ENCODE results near the gene ERP29.
"Not testable (repeated sequence)": the region's sequence is repeated elsewhere in the genome, so short reads cannot be mapped to it uniquely, and the experiment has no call there.

ERP29 gene

DNA sequence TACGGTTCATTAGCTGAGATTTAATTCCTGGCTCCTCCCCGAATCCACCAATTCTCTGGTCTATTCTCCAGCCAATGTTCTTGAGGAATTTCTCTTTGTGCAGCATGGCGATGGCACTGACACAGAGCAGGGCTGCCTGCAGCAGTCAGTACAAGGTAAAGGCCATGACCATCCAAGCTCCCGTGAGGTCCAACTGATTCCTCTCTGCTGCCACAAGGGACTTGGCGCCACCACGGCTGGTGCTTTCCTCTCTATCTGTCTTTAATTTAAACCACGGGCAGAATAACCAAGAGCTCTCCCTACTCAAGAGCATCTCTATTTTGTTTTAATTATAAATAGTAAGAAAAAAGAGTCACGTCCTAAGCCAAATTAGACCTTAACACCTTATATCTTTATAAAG lies 12.4 kb upstream of the ERP29 start:
- Histone ChIP-seq H3K4me3 (ENCODE audit: insufficient read depth, low read depth, low read length, poor library complexity, severe bottlenecking) (peak overlapping the region; percentile 56), H3K4me1 (ENCODE audit: control insufficient read depth, insufficient read depth, low read length, poor library complexity, severe bottlenecking) (peaks cover 34% of the 10 kb centered on the region), H3K27me3 (replicated peaks; ENCODE audit: control insufficient read depth, insufficient read depth, low read length, poor library complexity, severe bottlenecking) (no peaks in the 10 kb centered on the region)

DNA sequence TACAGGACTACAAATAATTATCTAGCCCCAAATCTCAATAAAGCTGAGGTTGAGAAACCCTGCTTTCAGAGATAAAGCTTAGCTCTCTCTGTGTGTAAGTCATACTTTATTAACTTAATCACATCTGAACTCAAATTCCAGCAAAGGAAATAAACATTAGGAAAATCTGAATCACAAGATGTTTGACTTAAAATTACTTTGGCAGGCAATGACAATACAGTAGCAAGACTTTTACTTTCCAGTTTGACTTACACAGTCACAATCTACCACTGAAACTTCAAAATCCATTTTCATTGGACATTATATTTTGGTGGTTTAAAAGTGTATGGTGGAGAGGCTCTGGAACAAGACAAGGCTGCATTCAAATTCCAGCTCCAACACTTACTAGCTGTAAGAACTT lies 11.7 kb upstream of the ERP29 start:
- Histone ChIP-seq H3K27me3 (replicated peaks; ENCODE audit: control insufficient read depth, insufficient read depth, low read length, poor library complexity, severe bottlenecking) (no peaks in the 10 kb centered on the region), H3K4me3 (ENCODE audit: insufficient read depth, low read depth, low read length, poor library complexity, severe bottlenecking) (peak overlapping the region; percentile 56), H3K27ac (ENCODE audit: insufficient read depth, low read length, poor library complexity, severe bottlenecking) (peak overlapping the region; percentile 67), H3K9me3 (ENCODE audit: control insufficient read depth, low read length) (no peaks in the 10 kb centered on the region), H3K4me1 (ENCODE audit: control insufficient read depth, insufficient read depth, low read length, poor library complexity, severe bottlenecking) (peaks cover 39% of the 10 kb centered on the region), H3K36me3 (ENCODE audit: control insufficient read depth, insufficient read depth, low read length) (no peaks in the 10 kb centered on the region)
- DNase-seq = no peak

More for the DNA sequence above, 12.4 kb upstream of the ERP29 start:
- no peaks in the 10 kb centered on the region for H3K9me3 ChIP-seq (ENCODE audit: control insufficient read depth, low read length)
- DNase-seq = no peak
- H3K36me3 ChIP-seq (ENCODE audit: control insufficient read depth, insufficient read depth, low read length) = no peaks in the 10 kb centered on the region
- H3K27ac ChIP-seq (ENCODE audit: insufficient read depth, low read length, poor library complexity, severe bottlenecking) = peak overlapping the region; percentile 67

DNA sequence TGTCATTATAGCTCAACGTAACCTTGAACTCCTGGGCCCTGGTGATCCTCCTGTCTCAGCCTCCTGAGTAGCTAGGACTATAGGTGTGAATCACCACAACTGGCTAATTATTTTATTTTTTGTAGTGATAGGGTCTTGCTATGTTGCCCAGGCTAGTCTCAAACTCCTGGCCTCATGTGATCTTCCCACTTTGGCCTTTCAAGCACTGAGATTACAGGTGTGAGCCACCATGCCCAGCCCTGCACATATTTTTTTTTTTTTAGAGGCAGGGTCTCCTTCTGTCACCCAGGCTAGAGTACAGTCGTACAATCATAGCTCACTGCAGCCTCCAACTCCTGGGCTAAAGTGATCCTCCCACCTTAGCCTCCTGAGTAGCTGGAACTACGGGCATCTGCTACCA lies 9.2 kb upstream of the ERP29 start:
- no peaks in the 10 kb centered on the region for H3K36me3 ChIP-seq (ENCODE audit: control insufficient read depth, insufficient read depth, low read length)
- peaks cover 26% of the 10 kb centered on the region for H3K4me1 ChIP-seq (ENCODE audit: control insufficient read depth, insufficient read depth, low read length, poor library complexity, severe bottlenecking)
- H3K27me3 ChIP-seq (replicated peaks; ENCODE audit: control insufficient read depth, insufficient read depth, low read length, poor library complexity, severe bottlenecking) = no peaks in the 10 kb centered on the region
- H3K27ac ChIP-seq (ENCODE audit: insufficient read depth, low read length, poor library complexity, severe bottlenecking) = no peak overlapping the region
- H3K4me3 ChIP-seq (ENCODE audit: insufficient read depth, low read depth, low read length, poor library complexity, severe bottlenecking) = no peak overlapping the region
- no peaks in the 10 kb centered on the region for H3K9me3 ChIP-seq (ENCODE audit: control insufficient read depth, low read length)
- no peak for DNase-seq

DNA sequence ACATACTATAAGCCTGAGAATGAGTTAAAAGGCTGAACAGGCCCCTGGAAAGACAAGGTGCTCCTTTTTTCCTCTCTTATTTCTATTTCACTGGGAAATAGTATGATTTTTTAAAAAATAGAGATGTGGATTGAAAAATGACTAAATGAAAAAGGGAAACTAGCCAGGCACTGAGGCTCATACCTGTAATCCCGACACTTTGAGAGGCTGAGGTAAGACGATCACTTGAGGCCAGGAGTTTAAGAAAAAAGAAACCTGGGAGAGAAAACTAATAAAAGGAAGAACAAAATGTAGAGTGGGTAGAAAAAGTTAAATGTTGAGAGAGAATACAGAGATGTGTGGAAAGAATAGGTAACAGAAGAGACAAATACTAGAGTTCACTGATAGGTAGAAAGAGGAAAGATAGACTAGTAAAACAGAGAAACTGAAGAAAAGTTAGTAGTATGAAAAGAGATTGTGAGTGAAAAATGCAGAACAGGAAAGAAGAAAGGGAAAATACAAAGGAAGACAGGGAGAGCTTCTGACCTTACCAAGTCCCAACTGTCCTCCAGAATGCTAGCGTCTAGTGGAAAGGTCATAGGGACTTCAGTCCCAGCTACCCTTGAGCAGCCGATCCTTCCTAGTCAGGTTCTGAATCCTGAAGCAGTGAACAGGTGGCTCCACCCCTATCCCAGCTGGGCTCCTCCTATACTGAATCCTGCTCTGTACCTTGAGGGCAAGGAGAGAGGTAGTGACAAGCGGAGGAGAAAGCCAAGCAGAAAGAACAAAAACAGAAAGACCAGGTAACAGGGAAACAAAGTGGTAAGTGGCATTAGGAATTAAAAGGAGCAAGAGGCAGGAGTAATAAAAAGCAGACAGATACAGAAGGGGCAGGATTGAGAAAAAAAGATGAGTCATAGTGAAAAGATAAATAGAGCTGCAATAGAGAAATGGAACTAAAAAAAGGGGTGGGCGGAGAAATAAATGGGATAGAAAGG lies 7.5 kb upstream of the ERP29 start:
- no peak overlapping the region for H3K4me3 ChIP-seq (ENCODE audit: insufficient read depth, low read depth, low read length, poor library complexity, severe bottlenecking)
- H3K4me1 ChIP-seq (ENCODE audit: control insufficient read depth, insufficient read depth, low read length, poor library complexity, severe bottlenecking) = peaks cover 20% of the 10 kb centered on the region
- DNase-seq = no peak
- no peaks in the 10 kb centered on the region for H3K36me3 ChIP-seq (ENCODE audit: control insufficient read depth, insufficient read depth, low read length)
- H3K9me3 ChIP-seq (ENCODE audit: control insufficient read depth, low read length) = no peaks in the 10 kb centered on the region
- H3K27me3 ChIP-seq (replicated peaks; ENCODE audit: control insufficient read depth, insufficient read depth, low read length, poor library complexity, severe bottlenecking) = no peaks in the 10 kb centered on the region
- peak overlapping the region; percentile 5 for H3K27ac ChIP-seq (ENCODE audit: insufficient read depth, low read length, poor library complexity, severe bottlenecking)

DNA sequence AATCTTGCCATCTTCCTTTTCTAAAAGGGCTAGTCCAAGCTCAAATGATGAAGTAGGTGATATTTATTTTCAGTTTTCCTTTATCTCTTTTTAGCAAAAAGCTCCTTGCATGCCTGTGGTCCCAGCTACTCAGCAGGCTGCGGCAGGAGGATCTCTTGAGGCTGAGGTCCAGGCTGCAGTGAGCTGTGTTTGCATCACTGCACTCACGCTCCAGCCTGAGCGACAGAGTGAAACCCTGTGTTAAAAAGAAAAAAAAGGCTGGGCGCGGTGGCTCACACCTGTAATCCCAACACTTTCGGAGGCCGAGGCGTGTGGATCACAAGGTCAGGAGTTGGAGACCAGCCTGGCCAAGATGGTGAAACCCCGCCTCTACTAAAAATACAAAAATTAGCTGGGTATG lies 5.3 kb upstream of the ERP29 start:
- Histone ChIP-seq H3K9me3 (ENCODE audit: control insufficient read depth, low read length) (no peaks in the 10 kb centered on the region), H3K27me3 (replicated peaks; ENCODE audit: control insufficient read depth, insufficient read depth, low read length, poor library complexity, severe bottlenecking) (no peaks in the 10 kb centered on the region), H3K36me3 (ENCODE audit: control insufficient read depth, insufficient read depth, low read length) (no peaks in the 10 kb centered on the region), H3K4me1 (ENCODE audit: control insufficient read depth, insufficient read depth, low read length, poor library complexity, severe bottlenecking) (peaks cover 28% of the 10 kb centered on the region), H3K27ac (ENCODE audit: insufficient read depth, low read length, poor library complexity, severe bottlenecking) (no peak overlapping the region), H3K4me3 (ENCODE audit: insufficient read depth, low read depth, low read length, poor library complexity, severe bottlenecking) (no peak overlapping the region)
- no peak for DNase-seq

DNA sequence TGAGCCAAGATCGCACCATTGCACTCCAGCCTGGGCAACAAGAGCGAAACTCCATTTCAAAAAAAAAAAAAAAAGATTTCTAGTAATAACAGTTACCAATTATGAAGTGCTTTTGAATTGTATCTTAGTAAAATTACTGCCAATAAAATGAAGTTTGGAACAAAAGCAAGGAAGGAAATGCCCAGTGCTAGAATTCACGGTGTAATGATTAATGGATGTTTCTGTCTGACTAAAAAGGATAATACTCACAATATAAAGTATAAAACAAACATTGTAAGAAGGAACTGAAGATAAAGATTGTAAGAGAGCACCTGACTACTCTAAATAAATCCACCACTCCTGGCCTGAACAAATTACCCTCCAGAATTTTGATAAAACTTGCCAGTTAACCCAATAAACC lies 4.3 kb upstream of the ERP29 start:
- no peak overlapping the region for H3K27ac ChIP-seq (ENCODE audit: insufficient read depth, low read length, poor library complexity, severe bottlenecking)
- H3K27me3 ChIP-seq (replicated peaks; ENCODE audit: control insufficient read depth, insufficient read depth, low read length, poor library complexity, severe bottlenecking) = no peaks in the 10 kb centered on the region
- H3K9me3 ChIP-seq (ENCODE audit: control insufficient read depth, low read length) = no peaks in the 10 kb centered on the region
- DNase-seq = no peak
- H3K4me3 ChIP-seq (ENCODE audit: insufficient read depth, low read depth, low read length, poor library complexity, severe bottlenecking) = no peak overlapping the region
- H3K36me3 ChIP-seq (ENCODE audit: control insufficient read depth, insufficient read depth, low read length) = no peaks in the 10 kb centered on the region
- H3K4me1 ChIP-seq (ENCODE audit: control insufficient read depth, insufficient read depth, low read length, poor library complexity, severe bottlenecking) = peaks cover 30% of the 10 kb centered on the region

DNA sequence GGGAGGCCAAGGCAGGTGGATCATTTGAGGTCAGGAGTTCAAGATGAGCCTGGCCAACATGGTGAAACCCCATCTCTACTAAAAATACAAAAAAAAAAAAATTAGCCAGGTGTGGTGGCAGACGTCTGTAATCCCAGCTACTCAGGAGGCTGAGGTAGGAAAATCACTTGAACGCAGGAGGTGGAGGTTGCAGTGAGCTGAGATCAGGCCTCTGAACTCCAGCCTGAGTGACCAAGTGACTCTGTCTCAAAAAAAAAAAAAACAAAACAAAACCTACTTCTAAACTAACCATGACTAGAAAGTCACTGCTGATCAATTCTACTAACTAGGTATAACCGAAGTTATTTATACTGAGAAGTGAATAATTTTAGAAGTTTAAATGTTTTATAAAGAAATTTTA lies 3.6 kb upstream of the ERP29 start:
- H3K36me3 ChIP-seq (ENCODE audit: control insufficient read depth, insufficient read depth, low read length); H3K27me3 ChIP-seq (replicated peaks; ENCODE audit: control insufficient read depth, insufficient read depth, low read length, poor library complexity, severe bottlenecking); H3K9me3 ChIP-seq (ENCODE audit: control insufficient read depth, low read length); H3K4me3 ChIP-seq (ENCODE audit: insufficient read depth, low read depth, low read length, poor library complexity, severe bottlenecking); H3K27ac ChIP-seq (ENCODE audit: insufficient read depth, low read length, poor library complexity, severe bottlenecking); DNase-seq: not testable (repeated sequence)
- peaks cover 37% of the 10 kb centered on the region for H3K4me1 ChIP-seq (ENCODE audit: control insufficient read depth, insufficient read depth, low read length, poor library complexity, severe bottlenecking)

DNA sequence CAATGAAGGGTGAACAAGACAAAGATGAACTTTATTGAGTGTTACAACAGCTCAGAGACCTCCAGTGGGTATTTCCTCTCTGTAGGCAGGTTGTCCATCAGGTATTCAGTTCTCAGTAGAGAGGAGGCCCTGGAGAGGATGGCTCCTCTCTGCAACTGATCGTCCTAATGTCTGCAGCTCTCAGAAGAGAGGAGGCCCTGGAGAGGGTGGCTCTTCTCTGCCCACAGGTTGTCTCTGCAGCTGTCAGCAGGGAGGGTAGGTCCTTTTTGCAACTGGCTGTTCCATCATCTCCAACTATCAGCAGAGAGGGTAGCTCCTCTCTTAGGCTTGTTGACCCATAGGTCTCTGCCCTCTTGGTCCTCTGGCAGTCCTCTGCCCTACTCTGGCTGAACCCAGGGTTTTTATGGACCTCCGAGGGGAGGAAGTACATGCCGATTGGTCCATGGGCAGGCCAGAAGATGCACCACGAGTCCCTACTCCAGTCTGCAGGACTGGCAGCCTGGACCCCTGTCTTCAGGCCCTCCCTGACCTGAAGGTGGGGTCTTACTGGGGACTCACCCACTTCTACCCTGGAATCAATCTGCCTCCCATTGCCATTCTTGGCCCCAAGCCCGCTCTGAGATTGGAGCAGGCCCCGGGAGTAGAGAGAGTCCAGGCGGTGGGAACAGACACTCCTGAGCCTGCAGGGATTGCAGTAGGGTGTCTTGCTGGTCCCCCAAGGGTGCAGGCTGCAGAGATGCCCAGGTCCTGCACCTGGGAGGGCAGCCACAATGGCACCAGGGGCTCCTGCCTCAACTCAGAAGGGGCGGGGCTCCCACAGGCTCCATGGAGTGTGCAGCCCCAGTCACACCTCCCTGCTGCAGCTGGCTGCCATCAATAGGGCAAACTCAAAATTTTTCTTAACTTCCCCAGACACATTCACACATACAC lies 2.5 kb upstream of the ERP29 start:
- no peaks in the 10 kb centered on the region for H3K36me3 ChIP-seq (ENCODE audit: control insufficient read depth, insufficient read depth, low read length)
- H3K4me3 ChIP-seq (ENCODE audit: insufficient read depth, low read depth, low read length, poor library complexity, severe bottlenecking) = no peak overlapping the region
- DNase-seq = no peak
- no peaks in the 10 kb centered on the region for H3K27me3 ChIP-seq (replicated peaks; ENCODE audit: control insufficient read depth, insufficient read depth, low read length, poor library complexity, severe bottlenecking)
- H3K27ac ChIP-seq (ENCODE audit: insufficient read depth, low read length, poor library complexity, severe bottlenecking) = no peak overlapping the region
- H3K4me1 ChIP-seq (ENCODE audit: control insufficient read depth, insufficient read depth, low read length, poor library complexity, severe bottlenecking) = peaks cover 43% of the 10 kb centered on the region
- H3K9me3 ChIP-seq (ENCODE audit: control insufficient read depth, low read length) = no peaks in the 10 kb centered on the region

DNA sequence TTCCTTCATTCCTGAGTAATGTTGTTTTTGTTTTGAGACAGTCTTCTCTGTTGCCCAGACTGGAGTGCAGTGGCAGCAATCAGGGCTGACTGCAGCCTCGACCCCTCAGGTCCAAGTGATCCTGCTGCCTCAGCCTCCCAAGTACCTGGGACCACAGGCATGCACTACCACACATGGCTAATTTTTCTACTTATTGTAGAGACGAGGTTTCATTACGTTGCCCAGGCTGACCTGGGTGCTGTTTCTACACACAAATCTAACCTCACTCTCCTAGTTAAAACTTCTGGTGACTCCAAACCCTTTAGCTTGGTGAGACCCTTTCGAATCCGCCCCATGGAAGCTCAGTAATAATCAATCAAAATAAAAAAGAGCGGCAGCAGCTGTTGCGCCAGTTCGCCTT lies 1.5 kb upstream of the ERP29 start:
- Histone ChIP-seq H3K4me3 (ENCODE audit: insufficient read depth, low read depth, low read length, poor library complexity, severe bottlenecking) (peak overlapping the region; percentile 55), H3K27ac (ENCODE audit: insufficient read depth, low read length, poor library complexity, severe bottlenecking) (peak overlapping the region; percentile 95), H3K27me3 (replicated peaks; ENCODE audit: control insufficient read depth, insufficient read depth, low read length, poor library complexity, severe bottlenecking) (no peaks in the 10 kb centered on the region), H3K4me1 (ENCODE audit: control insufficient read depth, insufficient read depth, low read length, poor library complexity, severe bottlenecking) (peaks cover 36% of the 10 kb centered on the region), H3K9me3 (ENCODE audit: control insufficient read depth, low read length) (no peaks in the 10 kb centered on the region), H3K36me3 (ENCODE audit: control insufficient read depth, insufficient read depth, low read length) (peaks cover 8% of the 10 kb centered on the region)
- DNase-seq = no peak
